GM19463 (cell line): ENCODE measurements around the gene CELF2.
A peak's percentile ranks its signal among the peaks of the same experiment; 100 is the strongest.

ENCODE experiments used
- ATAC-seq: cut with Tn5 transposase; IDR thresholded peaks from one replicate; pipeline ENCODE4 v1.9.1; 2021; ENCODE audit warnings: mild to moderate bottlenecking, moderate library complexity; ENCODE audit not compliant: unreplicated experiment

CELF2 gene

DNA sequence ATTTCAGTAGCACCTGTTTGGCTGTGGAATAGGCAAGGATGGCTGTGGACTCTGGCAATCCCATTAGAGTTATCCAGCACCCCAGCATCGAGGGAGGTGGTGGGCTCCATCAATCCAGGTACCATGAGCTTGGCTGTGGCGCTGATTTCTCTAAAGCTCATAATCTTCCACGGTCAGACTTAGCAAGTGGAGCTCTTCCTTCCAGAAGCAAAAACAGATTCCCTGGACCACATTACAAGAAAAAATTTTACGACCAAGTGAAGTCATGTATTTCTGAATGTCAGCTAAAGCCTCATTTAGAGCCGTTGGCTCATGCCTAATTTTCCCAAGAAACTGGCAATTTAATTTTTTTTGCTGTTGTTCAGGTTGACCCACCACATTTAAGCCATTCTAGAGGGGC lies 135.1 kb downstream of the CELF2 start:
- ATAC-seq, result no peak

DNA sequence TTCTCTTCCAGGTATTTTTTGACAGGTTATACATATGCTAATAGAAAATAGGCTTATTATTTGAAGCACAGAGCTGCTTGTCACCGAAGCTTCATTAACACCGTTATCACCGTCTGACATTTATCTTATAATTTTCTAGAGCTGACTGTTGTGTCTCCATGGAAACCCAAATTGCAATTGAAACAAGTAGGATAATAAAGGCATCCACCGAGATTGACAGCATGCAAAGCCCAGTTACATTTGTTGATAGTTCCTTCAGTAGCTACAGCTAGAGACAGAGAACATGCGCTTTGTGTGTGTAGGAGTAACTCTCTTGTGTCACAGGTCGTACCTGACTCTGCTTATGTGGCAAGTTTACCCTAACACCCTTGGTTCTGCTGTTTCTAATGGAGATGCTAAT lies 135.6 kb downstream of the CELF2 start:
- no peak for ATAC-seq

DNA sequence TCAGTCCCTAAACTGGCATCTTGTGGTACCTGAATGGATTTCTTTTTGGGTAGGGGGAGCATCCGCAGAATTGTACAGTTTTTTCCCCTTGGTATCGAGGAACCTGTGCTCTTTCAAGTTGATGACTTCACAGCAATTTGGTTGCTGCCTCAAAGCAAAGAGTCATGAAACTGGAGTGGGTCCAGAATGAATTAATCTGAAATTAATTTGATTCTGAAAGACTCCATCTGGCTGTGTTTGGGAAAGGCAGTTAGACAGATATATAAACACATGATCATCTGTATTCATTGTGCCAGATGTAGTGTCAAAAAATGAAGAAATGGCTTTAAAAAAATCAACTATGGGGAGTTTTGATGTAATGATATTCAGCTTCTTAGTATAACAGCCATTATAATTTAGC lies 136.1 kb downstream of the CELF2 start:
- ATAC-seq, result no peak

GRCh38 chr10:11154333-11154732 lies 136.7 kb downstream of the CELF2 start:
- ATAC-seq, result no peak

DNA sequence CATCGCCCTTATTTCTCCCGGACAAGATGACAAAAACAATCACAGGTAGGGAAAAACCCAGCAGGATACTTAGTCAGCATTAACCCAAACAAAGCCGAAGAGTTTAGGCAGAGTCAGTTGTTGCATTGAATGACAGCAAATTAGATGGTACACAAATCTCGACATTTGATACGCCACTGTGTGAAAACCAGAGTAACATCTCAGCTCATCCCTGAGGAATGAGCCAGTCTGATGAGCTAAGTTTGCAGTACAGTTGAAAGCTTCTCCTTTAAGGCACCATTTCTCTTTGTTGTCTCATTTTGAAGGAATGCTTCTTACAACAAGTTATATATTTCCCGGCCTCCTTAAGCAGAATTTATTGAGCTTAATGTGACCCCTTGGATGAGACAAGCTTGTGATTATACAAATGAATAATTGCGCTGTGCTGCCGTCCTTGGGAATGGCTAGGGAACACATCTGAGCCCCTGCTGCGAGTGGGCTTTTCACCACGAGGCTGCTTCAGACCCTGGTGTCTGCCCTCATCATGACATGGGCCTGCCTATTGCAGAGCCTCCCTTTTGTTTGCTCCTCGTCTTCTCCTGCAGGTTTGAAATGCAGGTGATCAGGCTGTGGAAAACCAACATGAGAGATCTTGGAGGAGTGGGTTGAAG lies 137.3 kb downstream of the CELF2 start:
- ATAC-seq, result no peak

DNA sequence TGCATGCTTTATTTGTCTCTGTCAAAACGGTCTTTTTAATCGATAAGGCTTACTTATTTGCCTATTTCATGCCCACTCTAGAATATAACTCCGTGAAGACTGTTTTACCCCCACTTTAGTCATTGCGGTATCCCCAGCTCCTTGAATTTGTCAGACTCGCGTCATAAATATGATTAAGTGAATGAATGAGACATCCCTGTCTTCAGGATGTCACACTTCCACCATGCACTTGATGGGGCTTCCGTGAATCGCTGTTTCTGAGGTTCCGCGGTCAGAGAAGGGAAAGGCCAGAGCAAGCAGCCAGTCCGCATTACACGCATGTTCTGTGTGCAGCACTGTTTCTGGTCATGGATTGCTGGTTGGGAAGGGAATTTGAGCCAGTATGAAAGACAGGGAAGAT lies 138.8 kb downstream of the CELF2 start:
- ATAC-seq, result no peak

DNA sequence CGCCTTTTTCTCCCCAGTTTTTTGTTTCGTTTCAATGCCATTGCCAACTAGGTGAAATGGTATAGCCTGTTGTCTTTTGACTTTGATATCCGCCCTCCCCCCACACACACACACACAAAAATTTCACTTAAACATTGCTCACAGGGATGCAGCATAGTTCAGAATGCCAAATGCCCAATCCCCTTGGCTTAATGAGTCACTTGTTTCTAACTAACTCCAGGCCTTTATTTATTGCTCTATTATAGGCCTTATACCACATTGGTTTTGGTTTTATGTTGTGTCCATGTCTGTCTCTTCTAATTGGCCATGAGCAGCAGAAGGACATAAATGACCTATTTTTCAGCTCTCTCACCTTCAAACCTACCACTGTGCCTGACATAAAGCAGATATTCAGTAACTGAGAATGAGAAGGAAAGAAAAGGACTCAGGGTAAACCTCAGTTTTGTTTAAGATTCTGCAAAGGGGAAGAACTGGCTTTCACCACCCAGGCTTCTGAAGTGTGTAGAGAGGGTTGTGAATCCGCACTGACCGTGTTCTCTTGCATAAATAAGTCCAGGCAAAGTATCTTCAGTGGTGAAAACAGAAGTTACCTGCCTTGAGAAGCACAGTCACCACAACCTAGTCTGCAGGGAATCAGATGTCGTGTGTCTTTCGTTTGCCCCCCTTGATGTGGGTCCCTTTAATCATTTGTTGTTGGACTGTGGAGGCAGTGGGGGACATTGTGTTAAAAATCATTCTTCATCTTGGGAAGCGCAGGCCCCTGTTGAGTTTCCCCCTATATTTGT lies 139.8 kb downstream of the CELF2 start:
- ATAC-seq, result no peak

DNA sequence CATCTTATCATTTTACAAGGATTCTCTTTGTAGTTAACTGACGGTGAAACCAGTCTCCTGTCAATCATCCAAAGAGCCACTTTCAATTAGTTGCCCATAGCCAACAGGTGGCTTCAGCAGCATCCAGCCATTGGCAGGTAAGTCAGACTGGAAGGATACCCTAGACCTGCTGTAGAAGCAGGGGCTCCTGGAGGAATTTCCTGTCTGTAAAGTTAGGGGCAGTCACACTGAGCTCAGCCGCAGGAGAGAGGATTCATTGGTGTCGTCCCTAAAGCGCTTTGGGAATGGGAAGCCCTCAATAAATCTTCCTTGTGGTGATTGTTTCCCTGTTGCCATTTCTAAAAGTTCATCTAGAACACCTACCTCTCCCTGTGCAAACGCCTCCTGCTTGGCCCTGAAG lies 140.4 kb downstream of the CELF2 start:
- no peak for ATAC-seq

- ATAC-seq, result no peak
These were observed 142.0 kb downstream of the CELF2 start for GRCh38 chr10:11159543-11160215.

DNA sequence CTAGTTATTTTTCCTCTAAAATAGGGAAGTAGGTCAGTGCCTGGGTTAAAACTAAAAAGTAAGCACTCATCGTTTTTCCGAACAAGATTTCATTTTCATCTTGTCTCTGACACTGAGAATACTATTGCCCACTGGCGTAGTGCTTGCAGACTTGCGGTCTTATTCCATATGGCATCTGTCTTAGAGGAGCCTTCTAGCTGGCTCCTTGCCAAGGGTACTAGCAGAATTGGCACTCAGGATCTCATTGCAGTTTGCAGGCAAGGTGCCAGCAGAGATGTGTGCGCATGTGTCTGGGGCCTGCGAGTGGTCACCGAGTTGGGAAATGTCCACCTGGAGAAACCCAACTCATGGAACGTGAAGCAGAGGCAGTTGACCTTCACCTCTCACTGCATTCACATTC lies 143.4 kb downstream of the CELF2 start:
- no peak for ATAC-seq

DNA sequence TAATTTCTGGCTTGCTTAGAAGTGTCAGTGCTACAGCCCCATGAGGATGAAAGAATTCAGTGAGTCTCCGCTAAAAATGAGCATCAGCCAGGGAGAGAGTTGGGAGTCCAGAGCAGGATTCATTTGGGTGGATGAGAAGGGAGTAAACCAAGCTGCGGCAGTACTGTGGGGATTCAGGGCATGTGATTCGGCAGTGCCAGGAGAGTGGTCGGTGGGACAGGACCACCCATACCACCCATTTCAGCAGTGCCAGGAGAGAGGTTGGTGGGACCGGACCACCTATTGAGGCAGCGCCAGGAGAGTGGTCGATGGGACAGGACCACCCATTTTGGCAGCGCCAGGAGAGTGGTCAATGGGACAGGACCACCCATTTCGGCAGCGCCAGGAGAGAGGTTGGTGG lies 144.2 kb downstream of the CELF2 start:
- ATAC-seq, result no peak

GRCh38 chr10:11162828-11163599 lies 145.3 kb downstream of the CELF2 start:
- peak; percentile 65 for ATAC-seq

DNA sequence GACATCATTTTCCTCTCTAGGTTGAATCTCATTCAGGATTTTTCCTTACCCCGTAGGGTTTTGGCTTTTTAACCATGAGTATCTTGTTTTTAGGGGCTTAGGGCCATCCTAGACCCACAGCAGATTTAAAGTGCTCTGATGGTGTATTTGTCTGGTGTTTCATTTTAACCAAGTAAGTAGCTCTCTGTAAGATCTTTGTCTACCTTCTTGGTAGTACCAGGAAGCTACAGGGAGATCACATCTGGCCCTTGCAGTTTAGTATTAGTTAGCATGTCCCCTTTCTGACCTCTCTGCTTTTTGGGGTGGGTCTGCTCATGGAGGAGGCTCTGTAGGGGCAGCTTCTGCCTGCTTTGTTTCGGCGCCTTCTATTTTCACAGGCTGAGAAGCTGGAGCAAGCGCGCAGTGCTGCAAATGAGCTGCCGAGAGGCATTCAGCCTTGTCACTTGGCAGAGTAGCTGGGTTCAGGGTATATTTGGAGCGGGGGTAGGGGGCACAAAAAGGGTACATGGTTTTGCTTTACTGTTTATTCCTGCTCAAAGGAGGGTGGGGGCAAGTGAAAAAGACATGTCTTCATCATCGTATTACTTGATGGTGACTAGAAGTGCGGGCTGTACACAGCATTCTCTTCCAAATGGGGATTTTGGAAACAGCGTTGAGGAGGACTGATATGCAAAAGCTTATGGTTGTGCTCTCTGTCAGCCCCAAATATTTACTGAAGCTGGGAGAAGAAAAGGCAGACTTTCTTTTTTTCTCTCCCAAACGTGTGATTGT lies 146.3 kb downstream of the CELF2 start:
- ATAC-seq, result no peak

DNA sequence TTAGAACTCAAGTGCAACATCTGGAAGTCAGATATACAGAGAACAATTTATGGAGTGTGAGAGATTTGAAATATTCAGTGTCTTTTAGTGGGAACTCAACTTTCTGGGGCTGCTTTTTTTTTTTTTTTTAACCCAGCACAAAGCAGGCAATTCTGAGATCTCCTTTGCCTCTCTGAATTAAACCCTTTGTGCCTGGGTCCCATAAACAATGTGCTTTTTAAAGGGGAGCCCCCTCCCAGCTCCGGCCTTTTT lies 146.8 kb downstream of the CELF2 start:
- ATAC-seq, result no peak

- no peak for ATAC-seq
These were observed 147.3 kb downstream of the CELF2 start for GRCh38 chr10:11164803-11165590.

- ATAC-seq, result peak; percentile 55
These were observed 148.2 kb downstream of the CELF2 start for GRCh38 chr10:11165591-11166543.

DNA sequence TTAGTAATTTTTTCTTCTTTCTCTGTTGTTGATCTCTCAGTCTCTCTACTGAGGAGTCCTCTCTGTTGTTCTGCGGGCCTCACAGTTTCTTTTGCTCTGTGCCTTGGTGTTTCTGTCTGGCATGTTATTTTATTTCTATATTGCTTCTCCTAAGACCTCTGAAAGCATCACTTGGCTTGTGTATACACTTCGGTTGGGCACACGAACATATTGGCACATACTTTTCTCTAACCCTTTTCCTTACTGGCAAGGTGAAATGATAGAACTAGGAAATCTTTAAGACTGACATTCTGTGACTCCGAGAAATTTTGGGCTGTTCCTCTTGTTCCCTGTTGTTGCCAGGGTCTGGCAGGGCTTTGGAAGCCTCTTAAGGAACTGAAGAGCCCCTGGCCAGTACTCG lies 148.9 kb downstream of the CELF2 start:
- ATAC-seq, result no peak

GRCh38 chr10:11167233-11167966 lies 149.7 kb downstream of the CELF2 start:
- no peak for ATAC-seq
